SH-SY5Y (cell line): ENCODE results near the gene EGFL8.

Experiments used
- GATA2 ChIP-seq: IDR thresholded peaks from 2 replicates; pipeline ENCODE4 v1.6.1; 2011; ENCODE audit warnings: mild to moderate bottlenecking, low read depth, low read length
- GATA3 ChIP-seq: IDR thresholded peaks from 2 replicates; pipeline ENCODE4 v1.6.1; 2011; ENCODE audit warnings: low read depth, mild to moderate bottlenecking, low read length, moderate library complexity

Gene EGFL8

DNA sequence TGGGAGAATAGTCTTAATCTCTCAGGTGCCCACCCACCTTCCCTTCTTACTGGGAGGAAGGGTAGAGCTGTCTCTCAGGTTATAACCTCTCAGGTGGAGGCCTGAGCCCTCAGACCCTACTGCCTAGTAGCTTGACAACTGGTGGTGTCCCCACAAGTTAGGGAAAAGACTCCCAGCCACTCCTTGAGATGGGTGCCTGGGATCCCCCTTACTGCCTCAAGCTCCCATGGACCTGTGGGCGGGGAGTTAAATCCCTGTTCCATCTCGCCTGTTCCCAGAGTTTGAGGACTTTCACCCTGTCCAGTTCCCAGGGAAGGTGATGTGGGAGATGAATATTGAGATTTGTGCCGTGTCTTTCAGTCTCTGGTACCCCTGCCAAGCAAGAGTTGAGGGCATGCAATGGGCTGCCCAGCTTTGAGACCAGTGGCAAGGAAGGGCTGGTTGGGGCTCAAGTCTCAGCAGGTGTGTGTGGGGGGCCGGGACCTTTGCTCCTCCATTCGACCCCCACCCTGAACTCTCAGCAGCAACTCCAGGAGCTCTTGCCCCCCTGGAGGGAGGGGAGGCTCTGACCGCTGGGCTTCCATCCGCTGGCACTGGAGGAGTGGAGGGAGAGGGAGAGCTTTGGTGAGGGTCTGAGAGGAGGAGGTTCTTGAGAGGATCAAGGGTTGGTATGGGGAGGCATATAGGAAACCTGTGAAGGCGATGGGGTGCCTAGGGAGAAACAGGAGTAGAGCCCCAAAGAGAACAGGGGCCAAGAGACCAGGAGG lies 26.7 kb downstream of the EGFL8 start:
- TF ChIP-seq GATA3: no peak
- no peak for TF ChIP-seq GATA2

DNA sequence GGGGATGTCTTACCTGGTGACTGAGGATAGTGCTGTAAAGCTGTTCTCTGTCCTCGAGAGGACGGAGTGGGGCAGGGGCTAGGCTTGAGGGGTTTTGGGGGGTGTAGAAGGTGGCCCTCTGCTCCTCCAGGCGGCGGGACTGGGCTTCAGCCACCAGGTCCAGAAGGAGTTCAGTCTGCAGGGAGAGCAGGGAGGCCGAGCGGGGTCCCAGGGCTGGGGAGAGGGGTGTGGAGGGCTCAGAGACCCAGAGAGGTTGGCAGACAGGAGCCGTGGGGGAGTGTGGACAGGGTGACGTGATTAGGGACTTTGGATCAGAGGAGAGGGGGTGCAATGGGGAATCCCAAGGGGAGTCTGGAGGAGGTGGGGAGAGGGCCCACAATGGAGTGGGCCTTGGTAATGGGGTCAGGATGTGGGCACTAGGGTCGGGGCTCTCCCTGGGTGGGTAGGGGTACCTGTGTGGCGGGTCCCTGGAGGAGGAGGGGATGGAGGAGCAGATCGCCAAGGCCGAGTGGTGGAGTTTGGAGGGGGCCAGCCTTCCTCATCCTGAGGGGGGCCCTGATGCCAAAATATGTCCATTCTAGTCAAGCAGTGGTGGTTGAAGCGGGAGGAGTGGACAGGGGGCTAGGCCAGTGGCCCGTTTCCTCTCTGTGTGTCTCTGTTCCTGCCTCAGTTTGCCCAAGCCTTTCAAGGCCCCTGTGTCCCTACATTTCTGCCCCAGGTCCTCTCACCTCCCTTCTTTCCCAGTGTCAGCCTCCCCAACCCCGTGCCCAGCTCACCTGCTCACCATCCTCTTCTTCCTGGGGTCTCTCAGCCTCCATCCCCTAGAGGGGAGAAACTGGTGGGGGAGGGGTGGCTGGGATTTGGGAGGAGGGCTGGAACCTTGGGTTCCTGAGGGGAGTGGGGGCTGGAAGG lies 27.6 kb downstream of the EGFL8 start:
- TF ChIP-seq GATA2 (no peak), GATA3 (no peak)

DNA sequence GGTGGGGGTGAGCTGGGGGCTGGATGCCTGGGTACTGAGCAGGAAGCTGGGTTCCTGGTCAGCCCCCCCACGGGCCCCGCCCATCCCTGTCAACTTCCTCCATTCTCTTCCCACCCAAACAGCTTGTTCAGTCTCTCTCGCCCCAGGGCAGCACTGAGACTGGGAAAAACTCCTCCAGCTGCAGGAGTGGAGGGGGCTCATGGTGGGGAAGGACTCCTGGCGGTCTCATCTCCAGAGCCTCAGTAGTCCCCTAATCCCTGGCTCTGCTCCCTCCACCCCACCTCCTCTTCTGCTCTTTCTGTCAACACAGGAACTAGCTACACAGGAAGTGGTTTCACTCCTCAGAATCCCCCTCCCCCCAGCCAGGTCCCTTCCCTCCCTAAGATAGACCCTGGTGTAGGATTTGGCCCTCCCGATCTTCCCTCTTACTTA lies 28.2 kb downstream of the EGFL8 start, which contains the start of gene GPSM3:
TSS of gene GPSM3 (minus strand) at position 36 of the 432 bp plus-strand sequence. CDS start 130 bp downstream, outside the sequence.
- TF ChIP-seq GATA3: no peak
- TF ChIP-seq GATA2: no peak

DNA sequence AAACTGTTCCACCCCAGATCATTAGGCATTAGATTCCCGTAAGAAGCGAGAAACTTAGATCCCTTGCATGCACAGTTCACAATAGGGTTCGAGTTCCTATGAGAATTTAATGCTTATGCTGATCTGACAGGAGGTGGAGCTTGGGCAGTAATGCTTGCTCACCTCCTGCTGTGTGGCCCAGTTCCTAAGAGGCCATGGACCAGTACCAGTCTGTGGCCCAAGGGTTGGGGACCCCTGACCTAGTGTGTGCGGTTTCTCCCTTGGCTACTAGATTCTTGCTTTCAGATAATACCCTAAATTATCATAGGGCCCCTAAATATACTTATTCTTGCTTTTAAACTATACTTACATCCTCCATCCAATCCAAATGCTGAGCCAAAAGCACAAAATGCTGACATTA lies 30.0 kb downstream of the EGFL8 start:
- TF ChIP-seq GATA3 (no peak), GATA2 (no peak)

DNA sequence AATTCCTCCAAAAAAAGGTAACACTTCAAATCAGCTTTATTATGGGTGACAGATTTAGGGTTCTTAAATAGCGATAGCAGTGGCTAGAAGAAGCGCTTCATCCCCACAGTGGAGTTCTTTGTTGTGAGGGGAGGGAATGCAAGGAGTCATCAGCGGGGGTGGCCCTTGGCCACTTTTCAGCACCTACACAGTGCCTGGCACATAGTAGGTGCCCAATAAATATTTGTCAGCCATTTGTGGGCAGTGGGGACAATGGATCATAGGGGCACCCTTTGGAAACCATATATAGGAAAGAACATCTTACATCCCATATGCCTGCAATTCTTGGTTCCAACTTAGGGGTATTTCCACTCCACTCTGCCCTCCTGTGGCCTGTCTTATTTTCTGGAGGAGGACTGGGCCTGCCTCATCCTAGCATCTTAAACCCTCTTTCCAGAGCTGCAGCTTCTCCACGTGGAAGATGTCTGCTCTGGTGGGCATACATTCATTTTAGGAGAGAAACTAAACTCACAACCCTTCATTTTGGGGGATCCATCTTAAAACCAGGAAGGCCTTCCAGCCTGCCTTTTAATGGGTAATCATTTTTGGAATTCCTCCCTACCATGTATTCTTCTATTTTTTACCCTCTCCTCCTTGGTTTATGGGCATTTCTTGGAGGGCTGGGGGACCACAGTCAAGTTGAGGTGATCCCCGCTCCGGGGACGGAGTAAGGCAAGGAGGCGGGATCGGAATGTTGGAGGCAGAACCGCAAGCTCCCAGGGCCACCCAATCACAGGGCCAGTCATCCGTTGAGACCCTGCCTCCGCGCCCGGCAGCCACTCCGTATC lies 30.6 kb downstream of the EGFL8 start:
- TF ChIP-seq GATA2 (no peak), GATA3 (no peak)

DNA sequence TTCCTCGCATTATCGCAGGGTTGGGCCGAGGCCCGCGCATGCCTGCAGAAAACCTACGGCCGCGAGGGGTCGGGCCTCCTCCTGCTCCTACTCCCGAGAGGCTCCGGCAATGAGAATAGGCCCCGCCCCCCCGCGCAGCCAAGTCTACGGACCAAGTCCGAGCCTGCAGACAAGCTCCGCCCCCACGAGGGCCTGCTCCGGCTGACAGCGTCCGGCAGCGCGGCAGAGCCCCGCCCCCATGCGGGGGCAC lies 31.2 kb downstream of the EGFL8 start:
- TF ChIP-seq GATA3 (no peak), GATA2 (no peak)

DNA sequence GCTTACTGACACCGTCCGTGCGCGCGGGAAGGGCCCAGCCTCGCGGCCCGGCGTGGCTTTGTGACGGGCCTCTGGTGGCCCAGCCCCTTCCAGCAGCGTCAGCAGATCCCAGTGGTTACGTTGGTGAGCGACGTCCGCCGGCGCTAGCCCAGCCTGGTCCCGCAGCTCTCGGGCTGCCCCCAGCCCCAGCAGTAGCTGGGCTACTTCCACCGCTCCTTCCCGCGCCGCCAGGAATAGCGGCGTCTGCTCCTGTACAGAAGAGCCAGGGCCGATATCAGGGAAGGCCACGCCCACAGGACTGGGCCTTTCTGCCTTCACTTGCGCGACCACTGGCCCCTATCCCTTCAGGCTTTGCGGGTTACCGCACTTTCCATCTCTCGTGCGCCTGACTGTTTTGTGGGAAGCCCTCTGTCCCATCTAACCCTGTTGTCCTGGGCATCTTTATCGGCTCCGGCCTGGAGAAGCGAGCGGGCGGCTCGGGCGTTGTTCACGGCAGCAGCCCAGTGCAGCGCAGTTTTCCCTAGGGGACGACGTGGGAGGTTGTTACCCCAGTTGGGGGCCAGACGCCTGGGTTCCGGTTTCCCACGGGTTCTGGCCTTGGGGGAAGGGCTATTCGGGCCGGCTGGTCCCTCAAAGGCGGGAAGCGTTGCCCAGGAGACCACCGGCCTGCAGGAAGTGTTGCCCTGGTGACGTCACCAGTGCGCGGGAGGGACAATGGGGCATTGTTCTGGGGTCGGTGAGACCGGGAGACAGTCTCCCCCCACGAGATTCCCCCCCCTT lies 31.7 kb downstream of the EGFL8 start:
- TF ChIP-seq GATA3 (no peak), GATA2 (no peak)

DNA sequence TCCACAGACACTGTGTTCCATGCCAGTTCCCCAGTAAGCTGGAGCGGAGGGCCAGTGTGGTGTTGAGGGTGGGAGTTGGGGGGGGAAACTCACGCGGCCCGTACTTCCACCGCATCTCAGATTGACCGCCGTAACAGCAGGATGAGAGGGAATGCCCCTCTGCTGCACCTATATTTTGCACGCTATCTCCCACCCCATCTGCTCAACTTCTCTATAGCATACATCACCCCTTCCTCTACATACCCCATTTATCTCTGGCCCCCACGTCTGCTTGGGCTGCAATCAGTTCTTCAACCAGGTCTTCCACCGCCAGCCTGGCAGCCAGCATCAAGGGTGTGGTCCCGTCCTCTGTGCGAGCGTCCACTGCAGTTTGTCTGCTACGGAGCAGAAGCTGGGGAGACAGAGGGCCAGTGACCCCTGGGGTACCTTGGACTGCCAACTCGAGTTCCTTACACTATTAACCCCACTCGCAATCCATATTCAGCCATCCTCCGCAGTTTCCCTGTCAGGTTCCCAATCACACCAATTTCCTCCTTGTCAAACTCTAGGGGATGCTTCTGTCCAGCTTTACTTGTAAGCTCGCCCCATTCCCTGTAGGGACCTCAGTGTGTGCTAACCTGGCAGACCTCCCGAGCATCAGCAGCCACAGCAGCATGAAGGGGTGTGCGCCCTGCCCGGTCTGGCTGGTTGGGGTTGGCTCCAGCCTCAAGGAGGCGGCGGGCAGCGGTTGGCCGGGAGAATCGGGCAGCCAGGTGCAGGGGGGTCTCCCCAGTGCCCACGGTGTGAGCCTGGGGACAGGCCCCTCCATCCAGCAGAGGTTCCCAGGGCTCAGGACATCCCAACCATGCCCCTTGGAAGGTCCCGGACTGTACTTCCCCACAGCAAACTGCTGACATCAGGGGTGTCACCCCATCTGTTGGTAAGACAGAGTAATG lies 32.6 kb downstream of the EGFL8 start:
- TF ChIP-seq GATA2 (peak; percentile 49), GATA3 (no peak)

DNA sequence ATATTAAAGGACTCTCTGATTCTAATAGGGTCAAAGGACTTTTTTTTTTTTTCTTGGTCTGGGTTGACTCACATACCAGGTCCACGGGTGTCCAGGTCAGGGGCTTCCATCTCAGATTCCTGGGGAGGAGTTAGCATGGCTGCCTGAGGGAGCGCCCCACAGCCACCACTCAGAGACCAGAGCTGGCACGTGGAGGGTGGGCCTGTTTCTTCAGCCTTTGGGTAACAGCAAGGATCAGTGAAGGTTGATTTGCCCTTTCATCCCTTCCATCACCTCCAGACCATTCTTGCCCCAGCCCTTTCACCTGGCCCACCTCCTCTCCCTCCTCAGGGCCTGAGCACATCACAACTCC lies 33.9 kb downstream of the EGFL8 start:
- TF ChIP-seq GATA2: no peak
- no peak for TF ChIP-seq GATA3

DNA sequence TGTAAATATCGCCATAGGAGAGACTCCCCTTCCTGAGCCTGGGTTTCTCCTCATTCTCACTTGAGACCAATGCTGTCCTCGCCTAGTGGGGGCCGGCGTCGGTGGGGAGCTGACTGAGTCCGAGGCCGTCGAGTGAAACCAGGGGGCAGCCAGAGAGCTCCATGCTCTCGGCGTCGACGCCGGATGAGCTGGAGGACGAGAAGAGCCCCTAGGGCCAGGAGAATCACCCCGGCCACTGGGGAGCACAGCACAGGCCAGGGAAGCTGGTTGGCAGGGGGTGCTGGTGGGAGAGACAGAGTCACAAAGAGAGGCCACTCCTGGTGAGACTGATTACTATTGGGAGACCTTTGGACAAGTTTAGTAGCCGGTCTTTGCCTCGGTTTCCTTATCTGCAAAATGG lies 34.5 kb downstream of the EGFL8 start:
- TF ChIP-seq GATA2 (no peak), GATA3 (no peak)

DNA sequence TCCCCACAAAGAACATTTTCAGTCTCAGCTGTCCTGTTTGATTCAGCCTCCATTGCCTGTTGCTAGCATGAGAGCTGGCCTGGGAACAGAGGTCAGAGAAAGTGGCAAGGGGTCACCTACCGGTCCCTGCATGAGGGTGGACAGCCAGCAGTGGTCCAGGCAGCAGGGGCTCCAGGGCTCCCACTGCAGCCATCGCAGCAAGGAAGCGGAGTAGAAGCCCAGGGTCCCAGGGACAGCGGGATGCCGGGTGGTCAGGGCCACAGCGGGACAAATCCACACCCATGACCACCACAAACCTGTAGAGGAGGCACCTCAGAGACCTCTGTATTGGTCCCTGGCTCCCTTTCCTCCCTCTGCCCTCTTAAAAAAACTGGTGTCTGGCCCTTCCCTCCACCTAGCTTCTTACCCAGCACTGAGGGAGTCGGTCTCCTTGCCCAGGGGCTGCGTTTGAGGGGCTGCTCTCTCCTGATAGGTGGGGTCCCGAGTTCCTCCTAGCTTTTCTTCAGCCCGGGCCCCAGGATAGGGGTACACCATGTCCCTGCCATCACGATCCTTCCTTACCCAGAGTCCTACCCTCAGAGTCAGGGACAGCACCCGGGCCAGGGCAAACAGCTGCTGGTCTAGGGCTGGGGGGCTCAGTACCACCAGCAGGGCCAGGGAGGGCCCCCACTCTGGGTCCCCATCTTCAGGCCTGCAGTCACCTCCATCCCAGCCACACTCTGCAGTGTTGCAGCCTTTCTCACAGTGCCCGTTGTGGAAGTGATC lies 36.5 kb downstream of the EGFL8 start:
- TF ChIP-seq GATA3 (no peak), GATA2 (no peak)

DNA sequence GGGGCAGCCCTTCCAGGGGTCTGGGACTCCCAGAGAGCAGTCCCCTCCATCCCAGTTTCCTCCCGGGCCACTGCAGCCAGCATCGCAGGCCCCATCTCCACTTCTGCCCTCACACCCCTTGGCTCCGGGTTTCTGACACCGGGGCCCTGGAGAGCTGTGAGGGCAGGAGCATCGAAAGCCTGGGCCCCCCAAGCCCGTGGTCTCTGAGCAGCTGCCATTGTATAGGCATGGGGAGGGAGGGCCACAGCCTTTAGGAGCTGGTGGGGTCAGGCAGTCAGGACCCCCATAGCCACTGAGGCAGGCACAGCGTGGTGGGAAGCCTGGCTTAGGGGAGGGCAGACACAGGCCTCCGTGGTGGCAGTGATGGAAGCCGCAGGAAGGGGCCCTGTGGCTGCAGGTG lies 37.8 kb downstream of the EGFL8 start:
- TF ChIP-seq GATA2 (no peak), GATA3 (no peak)
